ENCODE data around the gene FCN3.
A peak's percentile ranks its signal among the peaks of the same experiment; 100 is the strongest.

The FCN3 gene

DNA sequence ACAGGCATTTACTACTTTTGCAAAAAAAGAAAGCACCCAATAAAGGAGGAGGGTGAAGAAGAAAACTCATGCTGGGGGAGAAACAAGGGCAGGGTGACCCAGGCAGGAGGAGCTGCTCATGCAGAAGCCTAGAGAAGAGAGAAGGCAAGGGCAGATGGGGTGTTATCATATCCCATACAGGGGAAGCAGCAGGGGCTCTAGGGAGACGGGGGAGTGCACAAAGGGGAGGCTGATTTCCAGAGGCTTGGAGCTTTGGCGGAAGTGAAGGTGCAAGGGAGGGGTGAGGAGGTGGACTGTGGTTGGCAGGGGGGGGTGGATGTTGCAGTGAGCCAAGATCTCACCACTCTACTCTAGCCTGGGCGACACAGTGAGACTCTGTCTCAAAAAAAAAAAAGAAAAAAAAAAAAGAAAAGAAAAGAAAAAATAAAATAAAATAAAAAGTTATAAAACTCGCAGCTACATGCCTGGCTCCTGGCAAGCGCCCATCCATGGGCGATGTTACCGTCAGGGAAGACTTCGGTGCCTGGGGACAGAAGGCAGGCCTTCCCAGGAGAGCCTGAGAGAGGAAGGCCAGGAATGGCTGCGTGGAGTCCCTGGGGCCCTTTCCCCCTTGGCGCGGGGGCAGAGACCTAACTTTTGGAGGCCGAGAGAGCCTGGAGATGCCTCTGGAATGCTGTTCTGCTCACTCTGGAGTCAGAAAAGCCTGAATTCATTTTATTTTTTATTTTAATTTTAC, 3.3 kb upstream of the FCN3 start:
- DNase-seq: no peak

DNA sequence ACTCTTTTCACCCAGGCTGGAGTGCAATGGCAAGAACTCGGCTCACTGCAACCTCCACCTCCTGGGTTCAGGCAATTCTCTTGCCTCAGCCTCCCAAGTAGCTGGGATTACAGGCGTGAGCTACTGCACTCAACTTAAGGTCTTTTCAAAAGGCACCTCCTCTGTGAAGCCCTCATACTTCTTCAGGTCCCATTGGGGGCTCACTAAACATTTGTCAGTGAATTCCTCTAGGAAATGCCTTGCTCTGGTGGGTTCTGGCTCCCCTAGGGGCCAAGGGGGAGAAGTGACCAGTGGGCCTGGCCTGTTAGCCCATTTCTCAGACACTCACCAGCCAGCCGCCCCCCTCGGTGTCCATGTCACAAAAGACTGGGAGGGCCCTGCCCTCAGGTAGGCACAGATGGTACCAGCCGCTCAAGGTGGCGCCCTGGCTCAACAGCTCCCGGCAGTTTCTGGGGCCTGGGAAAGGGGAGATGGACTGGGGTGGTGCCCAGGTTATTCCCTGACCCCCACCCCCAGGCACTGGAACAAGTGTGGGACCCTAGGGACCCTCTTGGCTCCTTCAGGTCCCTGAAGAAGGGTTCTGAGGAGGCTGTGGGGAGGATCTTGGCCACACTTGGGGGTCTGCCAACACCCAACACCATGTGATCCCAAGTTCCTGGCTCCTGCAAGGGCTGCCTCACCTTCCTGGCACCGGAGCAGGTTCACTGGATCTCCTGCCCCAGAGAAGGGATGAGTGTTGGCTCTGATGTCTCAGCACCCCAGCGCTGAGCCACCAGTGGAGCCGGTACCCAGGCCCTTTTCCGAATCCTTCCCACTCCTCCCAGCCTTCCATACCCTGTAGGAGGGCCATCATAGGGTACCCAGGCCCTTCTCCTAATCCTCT, 1.6 kb downstream of the FCN3 start:
- DNase-seq: no peak

DNA sequence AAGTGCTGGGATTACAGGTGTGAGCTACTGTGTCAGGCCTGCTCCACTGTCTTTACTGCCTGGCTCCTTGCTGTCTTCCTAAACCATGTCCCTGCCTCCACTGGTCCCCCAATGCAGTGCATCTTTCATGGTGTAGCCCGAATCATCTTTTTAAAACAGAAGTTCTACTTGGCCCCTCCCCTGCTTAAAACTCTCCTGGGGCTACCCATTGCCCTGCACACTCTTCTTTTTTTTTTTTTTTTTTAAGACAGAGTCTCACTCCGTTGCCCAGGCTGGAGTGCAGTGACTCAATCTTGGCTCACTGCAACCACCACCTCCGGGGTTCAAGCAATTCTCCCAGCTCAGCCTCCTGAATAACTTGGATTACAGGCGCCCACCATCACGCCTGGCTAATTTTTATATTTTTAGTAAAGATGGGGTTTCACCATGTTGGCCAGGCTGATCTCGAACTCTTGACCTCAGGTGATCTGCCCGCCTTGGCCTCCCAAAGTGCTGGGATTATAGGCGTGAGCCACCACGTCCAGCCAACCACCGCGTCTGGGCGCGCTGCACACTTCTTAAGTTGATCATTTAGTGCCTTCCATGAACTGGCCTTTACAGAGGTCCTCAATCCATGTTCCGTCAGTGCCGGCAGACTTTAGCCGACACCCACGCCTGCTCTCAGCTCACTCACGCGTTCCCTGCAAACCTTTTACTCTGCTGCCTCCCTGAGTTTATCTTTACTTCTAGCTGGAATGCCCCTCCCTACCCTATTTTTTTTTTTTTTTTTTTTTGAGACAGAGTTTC, 2.4 kb downstream of the FCN3 start:
- no peak for DNase-seq

DNA sequence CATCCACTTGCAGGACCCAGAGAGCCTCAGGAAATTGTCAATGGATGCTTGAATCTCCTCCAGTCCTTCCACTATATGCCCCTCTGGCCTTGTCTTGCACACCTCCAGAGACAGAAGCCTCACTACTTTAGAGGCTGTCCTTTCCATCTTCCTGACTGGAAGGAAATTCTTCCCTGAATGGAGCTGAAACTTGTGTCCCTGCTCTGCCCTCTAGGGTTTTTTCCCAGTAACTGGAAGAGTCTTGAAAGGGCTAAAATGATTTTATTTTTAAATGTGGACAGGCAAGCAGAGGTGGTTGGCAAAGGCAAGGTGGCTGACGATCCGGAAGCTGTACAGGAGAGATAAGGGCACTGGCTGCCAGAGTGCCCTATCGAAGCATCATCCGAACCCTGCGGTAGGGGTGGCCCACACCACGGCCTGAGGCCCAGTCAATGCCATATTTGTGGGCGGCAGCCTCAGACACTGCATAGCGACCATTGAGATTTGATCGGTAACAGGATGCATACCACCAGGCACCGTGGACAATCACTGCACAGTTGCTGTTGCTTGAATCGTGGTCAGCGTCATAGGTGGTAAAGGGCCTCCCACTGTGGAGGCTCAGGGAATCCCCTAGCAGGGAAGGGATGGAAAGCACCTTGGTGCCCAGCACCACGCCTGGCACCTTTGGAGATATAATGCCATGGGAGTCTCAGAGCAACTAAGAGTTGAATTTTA, 5.6 kb downstream of the FCN3 start:
- DNase-seq: no peak

DNA sequence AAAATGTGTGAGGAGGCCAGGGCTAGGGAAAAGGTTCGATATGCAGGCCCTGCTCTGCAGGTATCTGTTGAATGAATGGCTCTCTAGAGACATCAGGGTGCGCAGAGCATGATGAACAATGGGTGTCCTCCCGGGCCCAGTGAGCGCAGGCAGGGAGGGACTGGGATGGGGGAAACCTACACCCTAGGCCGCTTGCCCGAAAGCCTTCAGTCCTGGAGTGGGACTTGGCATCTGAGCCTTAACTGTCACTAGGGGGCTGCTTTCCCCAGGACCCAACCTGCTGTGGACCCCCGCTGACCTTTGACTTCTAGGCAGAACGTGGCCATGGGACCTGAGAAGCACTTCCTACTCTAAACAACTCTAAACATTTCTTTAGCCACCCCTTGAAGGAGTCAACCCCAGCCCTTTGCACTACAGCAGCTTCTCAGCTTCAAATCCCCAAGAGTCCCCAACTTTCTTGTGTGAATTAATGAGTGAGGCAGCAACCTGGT, 7.4 kb downstream of the FCN3 start:
- no peak for DNase-seq

DNA sequence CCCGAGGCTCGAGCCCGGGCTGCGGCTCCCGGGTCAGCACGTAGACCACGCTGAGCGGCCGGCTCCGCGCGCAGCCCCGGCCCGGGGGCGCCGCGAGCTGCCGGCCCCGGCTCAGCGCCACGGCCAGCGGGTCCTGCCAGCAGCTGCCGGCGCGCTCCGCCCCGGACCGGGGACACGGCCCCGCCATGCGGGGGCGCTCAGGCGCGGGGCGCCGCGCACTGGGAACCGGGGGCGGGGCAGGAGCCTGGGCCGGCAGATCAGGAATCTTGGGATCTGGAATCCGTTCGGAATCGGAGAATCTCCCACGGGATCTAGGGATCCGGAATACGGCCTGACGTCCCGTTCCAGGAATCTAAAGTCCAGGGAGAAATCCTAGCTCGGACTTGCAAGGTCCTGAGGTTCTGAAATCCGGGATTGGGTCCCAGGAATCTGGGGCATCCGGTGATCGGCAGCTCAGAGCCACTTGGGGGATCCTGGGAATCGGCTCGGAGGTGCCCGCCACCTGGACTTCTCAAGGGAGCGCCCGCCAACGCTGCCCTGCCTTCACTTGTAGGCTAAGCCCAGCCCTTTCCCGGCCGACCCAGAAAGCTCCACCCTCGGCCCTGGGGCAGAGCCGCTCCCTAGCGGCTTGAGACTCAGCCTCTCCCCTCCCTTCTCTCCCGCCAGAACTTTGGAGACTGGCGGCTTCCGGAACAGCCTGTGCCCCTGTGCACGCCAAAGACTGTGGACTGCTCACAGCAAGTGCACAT, 8.0 kb downstream of the FCN3 start, which contains the start of gene MAP3K6:
Gene MAP3K6 (minus strand): TSS at position 551 of the 749 bp plus-strand sequence. CDS start 364 bp downstream, at position 187.
- DNase-seq: peak; percentile 42 to 75

DNA sequence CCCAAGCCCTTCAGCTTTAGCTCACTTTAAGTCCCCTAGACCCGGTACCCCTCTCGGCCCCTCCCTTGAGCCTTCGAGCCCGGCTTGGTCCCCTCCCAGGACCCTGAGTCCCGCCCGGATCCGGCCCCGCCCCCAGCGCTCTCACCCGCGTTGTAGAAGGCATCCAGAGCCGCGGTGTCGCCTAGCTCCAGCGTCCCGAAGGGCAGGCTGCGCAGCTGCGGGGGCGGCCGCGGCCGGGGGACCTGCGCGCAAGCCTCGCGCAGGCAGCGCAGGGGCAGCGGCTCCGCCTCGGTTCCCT, 8.6 kb downstream of the FCN3 start:
- peak; percentile 80 to 90 for DNase-seq

DNA sequence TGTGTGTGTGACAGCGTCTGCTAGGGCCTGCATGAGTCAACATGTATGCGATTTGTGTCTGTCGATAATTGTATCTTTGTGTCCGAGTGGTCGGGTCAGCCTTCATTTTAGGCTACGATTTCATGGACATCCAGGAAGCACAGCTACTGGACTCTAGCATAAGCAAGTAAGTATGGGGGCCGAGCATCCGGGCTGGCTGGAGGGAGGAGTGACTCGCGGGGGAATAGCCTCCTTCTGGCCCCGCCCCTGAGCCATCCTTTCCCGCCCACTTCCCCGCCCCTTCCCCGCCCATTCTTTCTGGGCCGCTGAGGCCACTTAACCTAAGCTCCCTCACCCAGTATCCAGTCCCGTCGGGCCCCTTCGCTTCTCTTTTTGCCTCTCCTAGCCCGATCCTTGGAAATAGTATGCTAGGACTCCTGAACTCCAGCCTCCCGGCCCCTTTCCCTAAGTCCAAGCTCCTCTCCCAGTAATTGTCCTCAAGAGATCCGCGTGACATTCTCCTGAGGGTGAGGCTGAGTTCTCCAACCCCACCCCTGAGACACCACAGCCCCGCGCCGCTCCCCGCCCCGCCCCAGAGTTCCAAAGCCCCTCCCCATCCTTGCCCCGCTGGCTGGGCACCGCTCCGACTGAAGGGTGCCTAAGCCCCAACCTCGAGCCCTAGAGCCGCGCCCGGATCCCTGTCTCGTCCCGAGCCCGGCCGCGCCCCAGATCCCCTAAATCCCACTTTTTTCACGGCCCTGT, 9.1 kb downstream of the FCN3 start:
- DNase-seq: peak; percentile 79 to 84

DNA sequence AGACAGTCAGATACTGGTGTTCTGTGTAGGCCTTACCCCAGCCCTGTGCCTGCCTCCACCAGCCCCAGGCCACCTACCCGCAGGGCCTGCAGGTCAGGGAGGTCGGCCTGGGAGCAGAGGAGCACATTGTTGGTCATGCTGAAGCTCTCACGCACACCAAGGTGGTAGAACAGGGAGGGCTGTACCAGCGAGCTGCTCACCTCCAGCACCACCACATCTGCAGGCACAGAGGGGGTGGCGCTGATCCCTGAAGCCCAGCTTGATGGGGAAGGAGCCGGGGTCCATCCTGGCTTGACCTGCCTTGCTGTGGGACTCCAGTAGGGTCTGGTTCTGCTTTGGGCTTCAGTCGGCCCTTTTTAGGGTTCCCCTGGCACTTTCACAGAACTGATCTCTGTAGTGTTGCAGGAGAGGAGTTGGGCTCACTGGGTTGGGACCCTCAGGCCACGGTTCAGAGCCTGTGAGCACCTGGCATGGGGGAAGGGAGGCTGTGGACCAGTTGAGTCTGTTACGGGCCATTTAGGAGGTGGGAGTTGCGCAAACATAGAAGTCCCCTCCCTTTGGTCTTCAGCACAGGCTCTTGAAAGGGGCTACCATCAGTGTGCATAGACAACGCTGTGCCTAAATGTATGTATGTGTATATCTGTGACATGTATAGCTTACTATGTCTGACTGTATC, 9.8 kb downstream of the FCN3 start:
- no peak for DNase-seq

DNA sequence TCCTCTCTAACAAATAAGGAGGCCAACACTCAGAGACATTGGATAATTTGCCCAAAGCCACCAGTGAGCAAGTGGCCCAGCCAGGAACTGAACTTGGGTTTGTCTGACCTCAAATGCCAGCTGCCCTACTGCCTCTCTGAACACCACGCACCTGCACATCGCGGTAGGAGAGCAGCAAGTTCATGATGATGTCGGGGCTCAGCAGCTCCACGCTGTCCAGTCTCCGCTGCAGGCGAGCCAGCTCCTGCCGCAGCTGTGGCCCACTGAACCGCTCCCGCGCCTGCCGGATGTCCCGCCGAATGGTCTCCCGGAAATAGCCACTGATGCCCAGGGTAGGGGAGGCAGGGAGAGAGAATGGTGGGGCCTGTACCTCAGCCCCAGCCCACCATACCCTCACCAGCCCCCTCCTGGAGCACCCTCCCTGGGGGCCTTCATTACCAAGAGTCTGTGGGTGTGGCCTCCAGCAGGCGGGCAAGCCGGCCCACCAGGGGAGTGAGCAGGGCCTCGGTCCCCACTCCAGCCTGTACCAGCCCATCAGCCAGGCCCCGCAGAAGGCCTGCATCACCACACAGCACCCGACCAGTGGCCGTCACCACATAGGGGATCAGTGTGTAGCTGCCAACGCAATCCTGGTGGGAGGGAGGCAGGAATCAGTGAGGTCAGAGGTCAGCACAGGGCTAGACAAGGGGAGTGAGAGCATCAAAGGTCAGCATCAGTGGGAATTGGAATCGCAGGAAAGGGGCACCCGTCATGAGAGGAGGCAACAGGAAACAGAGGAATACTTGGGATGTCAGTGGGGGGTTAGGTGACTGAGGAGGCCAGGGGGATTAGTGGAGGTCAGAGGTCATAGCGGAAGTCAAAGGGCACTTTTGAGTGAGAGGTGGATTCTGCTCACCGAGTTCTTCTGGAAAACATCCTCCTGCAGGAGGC, 10.6 kb downstream of the FCN3 start:
- no peak for DNase-seq

DNA sequence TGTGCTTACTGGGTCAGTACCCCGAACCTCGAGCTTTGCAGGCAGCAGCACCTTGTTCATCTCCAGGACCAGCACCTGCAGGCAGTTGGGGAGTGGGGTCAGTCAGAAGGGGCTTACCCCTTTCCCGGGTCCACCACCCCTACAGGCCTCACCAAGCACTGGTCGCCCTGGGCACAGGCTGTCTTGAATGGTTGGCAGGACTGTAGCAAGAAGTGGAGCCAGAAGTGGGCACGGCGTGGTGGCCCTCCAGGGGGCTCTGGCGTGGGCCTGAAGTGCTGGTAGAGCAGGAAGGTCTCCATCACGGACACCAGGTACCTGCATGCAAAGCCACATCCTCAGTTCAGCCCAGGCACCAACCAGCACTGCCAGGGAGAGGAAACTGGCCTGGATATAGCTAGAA, 13.1 kb downstream of the FCN3 start:
- no peak for DNase-seq

DNA sequence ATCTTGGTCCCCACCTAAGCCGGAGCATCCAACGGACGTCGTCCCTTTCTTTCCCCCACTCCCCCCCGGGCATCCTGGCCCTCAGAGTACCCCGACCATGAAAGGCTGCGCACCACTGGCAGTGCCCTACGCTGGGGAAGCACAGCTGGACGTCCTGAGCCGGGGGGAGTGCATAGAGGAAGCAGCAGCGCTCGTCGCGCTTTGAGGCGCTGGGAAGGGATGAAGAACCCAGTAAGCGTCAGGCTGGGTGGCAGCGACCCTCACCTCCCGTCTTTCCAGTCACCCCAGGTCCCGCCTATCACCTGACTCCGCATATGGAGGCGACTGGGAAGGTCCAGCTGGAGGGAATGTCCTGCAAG, 13.6 kb downstream of the FCN3 start:
- DNase-seq: no peak

DNA sequence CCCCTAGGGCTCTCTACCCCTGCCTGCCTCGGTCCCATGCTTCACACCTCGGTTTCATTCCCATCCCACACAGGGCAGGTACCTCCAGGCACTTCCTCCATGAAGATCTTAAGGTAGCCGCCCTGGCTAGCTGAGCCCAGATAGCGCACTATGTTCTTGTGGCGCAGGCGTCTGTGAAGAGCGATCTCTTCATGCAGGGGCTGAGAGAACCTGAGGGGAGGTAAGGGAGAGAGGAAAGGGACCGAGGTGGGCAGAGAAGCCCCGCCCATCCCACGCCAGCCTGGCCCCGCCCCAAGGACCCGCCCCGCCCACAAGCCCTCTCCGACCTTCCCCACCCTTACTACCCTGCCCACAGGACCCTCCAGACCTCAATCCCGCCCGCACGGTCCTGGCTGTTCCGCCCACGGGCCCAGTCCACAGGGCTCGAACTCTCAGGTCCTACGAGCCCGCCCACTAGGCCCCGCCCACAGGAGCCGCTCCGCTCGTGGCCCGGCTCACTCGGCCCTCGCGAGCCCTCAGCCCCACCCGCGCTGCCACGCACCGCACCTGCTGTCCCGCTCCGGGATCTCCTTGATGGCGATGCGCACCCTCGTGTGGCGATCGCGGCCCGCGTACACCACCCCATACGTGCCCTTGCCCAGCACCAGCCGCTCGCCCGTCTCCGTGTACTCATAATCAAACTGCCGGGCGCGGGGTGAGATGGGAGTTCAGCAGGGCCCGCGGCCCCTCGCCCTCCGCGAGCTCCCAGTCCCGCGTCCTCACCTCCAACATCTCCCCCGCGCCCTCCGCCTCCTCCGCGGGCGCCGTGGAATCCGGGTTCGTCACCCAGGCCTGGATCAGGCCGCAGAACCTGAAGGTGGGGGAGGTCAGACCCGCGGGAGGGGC, 14.2 kb downstream of the FCN3 start:
- DNase-seq: peak; percentile 50 to 57

DNA sequence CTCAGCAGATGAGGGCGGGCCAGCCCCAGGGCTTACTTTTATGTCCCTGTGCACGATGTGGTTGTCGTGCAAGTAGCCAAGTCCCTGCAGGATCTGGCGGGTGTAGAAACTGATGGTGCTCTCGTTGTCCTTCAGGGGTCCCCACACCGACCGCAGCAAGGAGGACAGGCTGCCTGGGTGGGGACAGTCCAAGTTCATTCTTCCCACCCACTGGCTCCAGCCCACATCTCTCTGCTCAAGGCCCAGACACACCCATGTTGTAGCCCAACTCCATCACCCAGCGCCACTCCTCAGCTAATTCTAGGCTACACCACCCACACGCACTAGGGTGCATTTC, 14.8 kb downstream of the FCN3 start:
- DNase-seq: no peak

DNA sequence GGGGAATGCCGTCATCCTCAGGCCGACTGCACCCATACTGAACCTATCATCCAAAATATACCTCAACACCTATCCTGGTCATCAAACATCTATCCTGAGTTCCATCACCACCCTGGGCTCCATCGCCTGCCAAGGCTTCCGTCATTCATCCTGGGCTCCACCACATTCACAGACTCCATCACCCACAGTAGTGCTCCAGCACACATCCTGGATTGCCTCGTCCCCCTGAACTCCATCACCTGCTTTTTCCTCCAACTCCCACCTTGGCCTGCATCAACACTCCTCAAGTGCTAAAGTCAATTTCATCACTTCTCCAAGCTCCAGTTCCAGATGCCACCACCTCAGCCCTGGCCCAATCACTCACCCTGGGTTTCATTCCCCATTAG, 15.7 kb downstream of the FCN3 start:
- no peak for DNase-seq

DNA sequence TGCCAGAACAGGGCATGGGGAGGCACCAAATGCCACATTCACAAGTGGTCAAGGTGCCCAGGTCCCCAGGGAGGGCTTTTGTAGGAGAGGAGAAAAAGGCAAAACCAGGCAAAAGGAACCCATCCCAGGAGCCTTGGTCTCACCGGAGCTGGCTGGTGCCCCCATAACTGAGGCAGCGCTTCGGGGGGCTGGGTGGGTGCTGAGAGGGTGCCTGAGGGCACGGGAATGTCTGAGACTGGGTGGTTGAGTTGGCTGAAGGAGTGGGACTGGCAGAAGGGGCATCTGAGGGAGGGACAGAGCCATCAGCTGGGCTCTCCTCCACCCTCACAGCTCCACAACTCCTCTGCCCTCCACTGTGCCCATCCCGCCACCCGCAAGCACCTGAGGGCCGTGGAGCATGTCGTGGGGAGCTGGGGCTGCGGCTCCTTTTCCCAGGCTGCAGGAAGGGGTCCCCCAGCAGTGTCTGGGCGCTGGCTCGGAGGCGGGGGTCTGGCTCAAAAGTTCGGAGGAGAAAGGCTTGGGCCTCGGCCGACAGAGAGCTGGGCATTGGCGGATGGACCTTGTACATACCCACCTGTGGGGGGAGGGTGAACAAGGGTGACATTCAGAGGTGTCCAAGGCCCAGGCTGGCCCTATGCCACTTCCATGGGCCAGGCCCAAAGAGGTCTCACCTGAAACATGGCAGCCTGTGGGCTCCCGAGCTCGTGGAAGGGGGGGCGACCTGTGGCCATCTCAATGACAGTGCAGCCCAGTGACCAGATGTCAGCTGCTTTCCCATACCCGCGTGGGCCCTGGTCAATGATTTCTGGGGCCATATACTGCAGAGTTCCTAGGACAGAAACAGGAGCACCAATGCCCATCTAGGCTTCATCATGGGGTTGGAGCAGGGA, 16.3 kb downstream of the FCN3 start:
- no peak for DNase-seq

DNA sequence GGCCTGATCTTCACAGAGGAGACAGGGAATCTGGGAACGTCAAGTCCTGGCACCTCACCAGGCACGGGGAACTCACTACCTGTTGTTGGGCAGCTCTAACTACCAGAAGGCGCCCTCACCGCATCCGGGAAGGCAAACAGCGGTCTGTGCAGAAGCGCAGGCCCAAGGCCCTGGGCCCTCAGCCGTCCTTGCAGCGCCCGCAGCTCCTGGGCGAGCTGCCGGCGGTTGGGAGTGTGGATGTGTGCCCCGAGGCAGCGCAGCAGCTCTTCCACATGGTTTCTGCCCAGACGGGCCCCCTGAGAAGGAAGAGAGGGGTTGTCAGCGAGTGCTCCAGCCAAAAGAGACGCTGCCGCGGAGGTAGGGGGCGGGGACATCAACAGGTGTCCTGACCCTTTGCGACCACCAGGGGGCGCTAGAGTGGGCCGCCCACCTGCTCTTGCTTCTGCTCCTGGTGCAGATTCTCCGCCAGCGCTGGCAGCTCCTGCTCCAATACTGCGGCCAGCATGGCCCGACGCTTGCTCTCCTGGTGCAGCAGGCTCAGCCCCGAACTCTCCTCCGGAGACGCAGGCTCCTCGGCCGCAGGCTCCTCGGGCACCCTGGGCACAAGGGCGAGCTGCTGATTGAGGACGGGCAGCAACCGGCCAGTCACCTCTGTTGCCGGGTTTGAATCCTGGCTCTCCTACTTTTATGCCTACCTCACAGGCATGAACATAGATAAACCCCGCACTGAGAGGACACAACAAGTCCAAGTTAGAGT, 17.2 kb downstream of the FCN3 start:
- DNase-seq: peak; percentile 81 to 82

All from stimulated activated CD4-positive, alpha-beta T cell treated with anti-CD3 and anti-CD28 coated beads, Interleukin-2, amount 100 ng/mL, for 24 hours (primary cell).